Measurements from ENCODE around the gene MYDGF. TPM values are rescaled to one million over a fixed set of nuclear protein-coding genes. Genes with fewer than 3 reads are reported as not detected.

Gene MYDGF
- total and polyA plus RNA-seq, 2 of the 13 experiments (the other 11 are each of a cell fraction or from before 2014, with no cell fraction given), result 116 to 198 TPM

- peak; percentile 68; the same call in 1 of the 2 replicates for TF ChIP-seq SIN3B (IDR thresholded peaks at IDR 0.05; ENCODE audit: low read length)
- peak; percentile 81 for TF ChIP-seq POLR2G (IDR thresholded peaks at IDR 0.05; ENCODE audit: low read depth, low read length)
- TF ChIP-seq ZNF883 (CRISPR knock-in tag; IDR thresholded peaks at IDR 0.05; ENCODE audit: not compliant biosample characterization), result peak; percentile 44
- no peak for TF ChIP-seq CSRNP2 (CRISPR knock-in tag; conservative IDR thresholded peaks at IDR 0.05; ENCODE audit: low read depth)
- TF ChIP-seq CBX2 (IDR thresholded peaks at IDR 0.05; ENCODE audit: low read depth, low read length), result no peak
- TF ChIP-seq CBX2 (CRISPR knock-in tag; IDR thresholded peaks at IDR 0.05; ENCODE audit: low read depth), result no peak
- TF ChIP-seq NBN (conservative IDR thresholded peaks at IDR 0.05), result no peak
- peak; percentile 94 for TF ChIP-seq GMEB1 (CRISPR knock-in tag; IDR thresholded peaks at IDR 0.05; ENCODE audit: borderline replicate concordance)
- TF ChIP-seq ZNF317 (CRISPR knock-in tag; IDR thresholded peaks at IDR 0.05), result peak; percentile 19; the same call in 1 of the 2 replicates
- 0 out of 2 replicates have a peak, but pooled peaks have one; percentile 45 for TF ChIP-seq ZNF670 (CRISPR knock-in tag; IDR thresholded peaks at IDR 0.05; ENCODE audit: borderline replicate concordance)
- peak; percentile 38; the same call in 1 of the 2 replicates for TF ChIP-seq ZZZ3 (CRISPR knock-in tag; IDR thresholded peaks at IDR 0.05; ENCODE audit: borderline replicate concordance)
- peak; percentile 49; the same call in 1 of the 2 replicates for TF ChIP-seq POLR2AphosphoS2 (IDR thresholded peaks at IDR 0.05; ENCODE audit: low read depth, low read length)
- TF ChIP-seq KAT7 (CRISPR knock-in tag; IDR thresholded peaks at IDR 0.05; ENCODE audit: borderline replicate concordance), result no peak
- TF ChIP-seq MIER3 (CRISPR knock-in tag; IDR thresholded peaks at IDR 0.05; ENCODE audit: borderline replicate concordance), result no peak; the same call in 1 of the 2 replicates
- TF ChIP-seq SNAPC4 (CRISPR knock-in tag; IDR thresholded peaks at IDR 0.05), result 0 out of 2 replicates have a peak, but pooled peaks have one; percentile 43
- TF ChIP-seq HNF1B (CRISPR knock-in tag; IDR thresholded peaks at IDR 0.05), result no peak; the same call in 1 of the 2 replicates
- no peak for TF ChIP-seq PHB2 (IDR thresholded peaks at IDR 0.05; ENCODE audit: partially characterized antibody)
- TF ChIP-seq ARHGAP35 (CRISPR knock-in tag; IDR thresholded peaks at IDR 0.05; ENCODE audit: borderline replicate concordance), result peak; percentile 61
- no peak for TF ChIP-seq ZNF441 (CRISPR knock-in tag; IDR thresholded peaks at IDR 0.05; ENCODE audit: borderline replicate concordance)
Observed at GRCh38 chr19:4669723-4670480, at the start of gene MYDGF (continued).

Data from HepG2 (cell line).